HL-60 (cell line): ENCODE data around the gene UCMA.

Source experiments
- POLR2AphosphoS5 ChIP-seq: IDR thresholded peaks from 2 replicates; pipeline ENCODE4 v1.6.1; 2012; ENCODE audit warnings: low read depth
- REST ChIP-seq: IDR thresholded peaks from 2 replicates; pipeline ENCODE4 v1.6.1; 2012; ENCODE audit warnings: low read depth; ENCODE audit not compliant: insufficient replicate concordance

GRCh38 chr10:13233358-13233757, 816 bp downstream of the UCMA start:
- no peak for TF ChIP-seq REST
- TF ChIP-seq POLR2AphosphoS5 = no peak
